Measurements from ENCODE around the gene GLT1D1.

DNA sequence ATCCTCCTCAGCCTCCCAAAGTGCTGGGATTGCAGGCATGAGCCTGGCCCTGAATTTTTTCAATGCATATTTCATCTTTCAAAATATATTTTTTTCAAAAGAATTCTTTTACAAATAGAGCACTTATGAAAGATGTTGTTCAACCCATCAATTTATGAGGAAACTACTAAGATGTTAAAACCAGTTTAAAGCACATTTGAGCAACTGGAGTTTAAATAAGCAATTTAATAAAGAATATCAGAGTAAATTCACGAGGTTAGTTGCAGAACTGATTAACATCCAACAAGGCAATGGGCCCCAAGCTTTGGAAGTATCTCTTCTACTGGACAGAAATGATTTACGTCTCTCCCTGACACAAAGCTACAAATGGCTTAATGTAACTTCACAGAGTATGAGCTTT is 23.3 kb downstream of the GLT1D1 start:
- TF ChIP-seq, protein P1, sequence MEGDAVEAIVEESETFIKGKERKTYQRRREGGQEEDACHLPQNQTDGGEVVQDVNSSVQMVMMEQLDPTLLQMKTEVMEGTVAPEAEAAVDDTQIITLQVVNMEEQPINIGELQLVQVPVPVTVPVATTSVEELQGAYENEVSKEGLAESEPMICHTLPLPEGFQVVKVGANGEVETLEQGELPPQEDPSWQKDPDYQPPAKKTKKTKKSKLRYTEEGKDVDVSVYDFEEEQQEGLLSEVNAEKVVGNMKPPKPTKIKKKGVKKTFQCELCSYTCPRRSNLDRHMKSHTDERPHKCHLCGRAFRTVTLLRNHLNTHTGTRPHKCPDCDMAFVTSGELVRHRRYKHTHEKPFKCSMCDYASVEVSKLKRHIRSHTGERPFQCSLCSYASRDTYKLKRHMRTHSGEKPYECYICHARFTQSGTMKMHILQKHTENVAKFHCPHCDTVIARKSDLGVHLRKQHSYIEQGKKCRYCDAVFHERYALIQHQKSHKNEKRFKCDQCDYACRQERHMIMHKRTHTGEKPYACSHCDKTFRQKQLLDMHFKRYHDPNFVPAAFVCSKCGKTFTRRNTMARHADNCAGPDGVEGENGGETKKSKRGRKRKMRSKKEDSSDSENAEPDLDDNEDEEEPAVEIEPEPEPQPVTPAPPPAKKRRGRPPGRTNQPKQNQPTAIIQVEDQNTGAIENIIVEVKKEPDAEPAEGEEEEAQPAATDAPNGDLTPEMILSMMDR (IDR thresholded peaks at IDR 0.05; ENCODE audit: insufficient read depth, low read length, poor library complexity, severe bottlenecking) = no peak
- no peak for TF ChIP-seq EZH2phosphoT487 (conservative IDR thresholded peaks at IDR 0.05; ENCODE audit: low read length)
